ENCODE data around the gene RHOBTB3.
"Not testable (repeated sequence)": the region's sequence is repeated elsewhere in the genome, so short reads cannot be mapped to it uniquely, and the experiment has no call there.

RHOBTB3 gene, protein sequence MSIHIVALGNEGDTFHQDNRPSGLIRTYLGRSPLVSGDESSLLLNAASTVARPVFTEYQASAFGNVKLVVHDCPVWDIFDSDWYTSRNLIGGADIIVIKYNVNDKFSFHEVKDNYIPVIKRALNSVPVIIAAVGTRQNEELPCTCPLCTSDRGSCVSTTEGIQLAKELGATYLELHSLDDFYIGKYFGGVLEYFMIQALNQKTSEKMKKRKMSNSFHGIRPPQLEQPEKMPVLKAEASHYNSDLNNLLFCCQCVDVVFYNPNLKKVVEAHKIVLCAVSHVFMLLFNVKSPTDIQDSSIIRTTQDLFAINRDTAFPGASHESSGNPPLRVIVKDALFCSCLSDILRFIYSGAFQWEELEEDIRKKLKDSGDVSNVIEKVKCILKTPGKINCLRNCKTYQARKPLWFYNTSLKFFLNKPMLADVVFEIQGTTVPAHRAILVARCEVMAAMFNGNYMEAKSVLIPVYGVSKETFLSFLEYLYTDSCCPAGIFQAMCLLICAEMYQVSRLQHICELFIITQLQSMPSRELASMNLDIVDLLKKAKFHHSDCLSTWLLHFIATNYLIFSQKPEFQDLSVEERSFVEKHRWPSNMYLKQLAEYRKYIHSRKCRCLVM

DNA sequence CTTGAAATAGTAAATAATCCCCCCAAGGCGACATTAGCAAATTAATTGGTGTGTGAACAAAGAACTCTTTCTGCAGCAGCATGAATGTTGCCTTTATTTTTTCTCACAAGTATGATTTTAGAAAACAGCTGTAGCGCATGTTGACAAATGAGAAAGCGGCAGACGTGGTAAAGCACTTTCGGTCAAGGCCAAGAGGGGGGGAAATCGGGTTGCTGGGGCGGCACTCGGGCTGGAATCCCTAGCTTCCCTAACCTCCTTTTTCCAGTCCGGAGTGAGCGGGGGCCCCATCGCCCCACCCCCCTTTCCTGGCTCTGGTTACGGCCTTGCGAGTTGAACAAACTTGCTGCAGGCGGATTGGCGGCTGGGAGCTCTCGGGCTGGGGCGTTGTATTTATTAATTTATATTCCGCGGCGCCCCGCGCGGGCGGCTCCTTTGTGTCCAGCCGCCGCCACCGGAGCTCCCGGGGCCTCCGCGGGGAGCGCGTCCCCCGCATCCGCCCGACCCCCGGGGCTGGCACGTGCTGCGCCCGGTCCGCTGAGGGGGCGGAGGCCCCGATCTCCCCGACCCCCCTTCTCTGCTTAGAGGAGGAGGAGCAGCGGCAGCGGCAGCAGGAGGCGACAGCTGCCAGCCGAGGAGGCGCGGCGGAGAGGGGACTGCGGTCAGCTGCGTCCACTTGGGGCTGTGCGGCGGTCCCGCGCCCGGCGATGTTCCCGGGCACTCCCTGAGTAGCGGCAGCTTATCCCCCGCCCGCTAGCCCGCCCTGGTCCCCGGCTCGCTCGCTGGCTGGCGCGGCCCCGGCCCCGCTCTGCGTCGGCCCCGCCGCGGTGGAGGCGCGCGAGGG, at the start of gene RHOBTB3:
RHOBTB3 (plus strand) TSS at position 607 of the 841 bp plus-strand sequence. CDS start 347 bp downstream, outside the sequence.
- DNase-seq (ENCODE audit: low read depth) = peak; percentile 4

DNA sequence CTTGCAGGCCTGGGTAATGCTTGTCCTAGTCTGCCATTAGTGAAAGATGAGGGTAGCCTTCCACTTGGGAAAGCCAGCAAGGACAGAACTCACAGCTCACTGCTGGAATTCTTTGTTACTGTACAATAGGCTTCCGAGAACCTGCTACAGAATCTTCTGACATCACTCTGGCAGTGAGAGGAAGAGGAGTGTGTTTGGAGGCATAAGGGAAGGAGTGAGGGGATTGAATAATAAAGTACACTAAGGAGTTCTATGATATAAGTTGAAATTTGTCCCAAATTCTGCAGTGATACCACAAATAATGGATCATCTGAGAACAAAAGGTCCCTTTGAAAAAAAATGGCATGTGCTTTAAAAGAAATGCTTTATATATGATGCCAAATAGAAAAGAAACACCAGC, 48.2 kb upstream of the RHOBTB3 start, which contains the start of gene SPATA9:
SPATA9 (minus strand) TSS at position 101 of the 400 bp plus-strand sequence. CDS start 137 bp downstream, outside the sequence.
- no peak for DNase-seq (ENCODE audit: low read depth)

DNA sequence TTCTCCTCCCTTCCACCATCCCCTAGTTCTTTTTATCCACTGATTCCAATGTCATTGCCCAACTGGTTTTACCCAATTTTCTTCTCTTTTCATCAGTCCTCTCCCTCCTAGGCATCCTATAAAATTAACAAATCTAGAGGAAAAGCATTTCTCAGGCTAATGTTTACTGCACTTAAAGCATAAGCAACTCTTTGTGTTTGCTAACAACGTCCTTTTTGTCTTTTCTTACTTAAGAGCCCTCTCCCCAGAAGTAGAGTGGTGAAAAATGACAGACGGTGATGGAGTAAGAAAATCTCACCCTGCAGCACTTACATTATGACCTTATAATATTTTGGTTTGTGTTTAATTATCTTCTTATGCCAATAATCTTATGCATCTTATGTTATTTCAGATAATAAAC, 46.8 kb upstream of the RHOBTB3 start:
- no peak for DNase-seq (ENCODE audit: low read depth)

DNA sequence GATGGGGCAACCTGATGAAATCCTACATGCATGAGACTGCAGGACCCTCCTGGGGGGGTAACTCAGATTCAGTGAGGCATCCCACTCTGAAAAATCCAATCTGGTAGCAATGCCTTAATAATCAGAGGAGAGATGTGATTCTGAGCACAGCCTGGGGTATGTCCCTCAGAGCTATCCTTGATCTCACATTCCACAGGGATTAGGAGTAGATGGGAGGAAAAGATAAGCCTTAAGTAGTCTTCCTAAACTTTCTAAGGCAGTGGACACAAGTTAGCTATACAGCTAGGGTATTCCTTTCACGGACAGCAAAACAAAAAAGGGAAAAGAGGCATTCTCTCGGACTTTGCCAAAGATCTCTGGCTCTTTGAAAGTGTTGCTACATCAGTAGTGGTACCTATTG, 44.5 kb upstream of the RHOBTB3 start:
- no peak for DNase-seq (ENCODE audit: low read depth)

DNA sequence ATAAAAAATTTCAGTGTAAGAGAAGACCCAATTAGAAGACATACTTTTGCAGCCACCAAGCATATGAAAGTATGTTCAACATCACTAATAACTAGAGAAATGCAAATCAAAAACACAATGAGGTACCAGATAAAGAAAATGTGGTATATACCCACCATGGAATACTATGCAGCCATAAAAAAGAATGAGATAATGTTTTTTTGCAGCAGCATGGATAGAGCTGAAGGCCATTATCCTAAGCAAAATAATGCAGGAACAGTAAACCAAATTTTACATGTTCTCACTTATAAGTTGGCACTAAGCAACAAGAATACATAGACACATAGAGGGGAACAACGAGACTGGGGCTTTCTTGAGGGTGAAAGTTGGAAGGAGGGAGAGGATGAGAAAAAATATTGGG, 41.5 kb upstream of the RHOBTB3 start:
- no peak for DNase-seq (ENCODE audit: low read depth)

DNA sequence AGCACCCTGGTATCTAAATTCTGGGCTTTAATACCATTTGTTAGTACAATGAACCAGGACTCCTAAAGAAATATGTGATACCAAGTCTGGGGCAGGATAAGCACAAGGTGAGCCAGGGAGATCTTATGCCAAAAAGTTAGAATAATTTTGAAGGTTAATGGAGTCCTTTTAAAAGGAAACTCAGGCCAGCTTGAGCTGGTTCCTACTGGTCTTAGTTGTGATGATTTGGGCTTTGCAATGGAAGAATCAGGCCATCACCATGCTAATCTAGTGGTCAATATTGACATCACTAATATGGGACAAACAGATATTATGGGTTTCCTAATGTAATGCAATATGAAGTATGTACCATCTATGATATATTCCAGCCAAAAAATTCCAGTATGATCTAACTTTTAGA, 40.8 kb upstream of the RHOBTB3 start:
- DNase-seq (ENCODE audit: low read depth) = no peak

DNA sequence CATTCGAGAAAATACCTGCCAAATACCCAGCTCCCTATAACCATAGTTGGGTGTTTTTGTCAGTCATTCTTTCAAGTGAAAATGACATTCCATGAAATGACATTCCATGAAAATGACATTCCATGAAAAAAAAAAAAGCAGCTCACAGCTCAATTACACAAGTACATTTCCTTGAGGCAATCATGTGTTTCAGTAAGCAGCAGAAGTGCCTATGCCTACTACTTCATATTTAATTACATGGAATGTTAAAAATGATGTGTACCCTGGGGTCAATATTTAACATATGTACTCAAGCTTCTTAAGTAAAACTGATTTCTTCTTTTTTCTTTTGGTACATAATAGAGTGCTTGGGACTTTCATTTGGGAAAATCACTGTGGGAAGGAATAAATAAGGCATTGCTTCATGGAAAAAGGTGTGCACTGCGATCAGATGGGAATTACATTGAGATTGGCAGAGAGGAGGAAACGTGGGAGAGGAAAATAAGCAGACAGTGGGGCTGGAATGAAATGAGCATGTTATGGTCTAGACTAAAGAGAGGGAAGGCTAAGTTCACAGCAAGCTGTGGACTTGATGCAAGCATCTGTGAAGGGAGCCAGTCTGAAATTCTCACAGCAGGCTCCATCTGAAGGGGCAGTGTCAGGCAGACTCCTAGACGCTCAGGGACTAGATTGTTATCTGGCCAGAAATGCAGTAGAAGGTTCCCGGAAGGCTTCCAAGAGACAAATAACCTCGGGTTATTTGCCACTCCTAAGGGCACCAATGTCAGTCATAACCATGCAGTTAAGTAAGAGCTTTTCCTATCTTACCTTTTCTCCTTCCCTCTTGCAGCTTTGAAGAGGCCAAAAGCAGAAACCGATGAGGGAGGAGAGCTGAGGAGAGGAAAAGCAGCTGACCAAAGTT, 33.1 kb upstream of the RHOBTB3 start:
- DNase-seq (ENCODE audit: low read depth) = no peak

DNA sequence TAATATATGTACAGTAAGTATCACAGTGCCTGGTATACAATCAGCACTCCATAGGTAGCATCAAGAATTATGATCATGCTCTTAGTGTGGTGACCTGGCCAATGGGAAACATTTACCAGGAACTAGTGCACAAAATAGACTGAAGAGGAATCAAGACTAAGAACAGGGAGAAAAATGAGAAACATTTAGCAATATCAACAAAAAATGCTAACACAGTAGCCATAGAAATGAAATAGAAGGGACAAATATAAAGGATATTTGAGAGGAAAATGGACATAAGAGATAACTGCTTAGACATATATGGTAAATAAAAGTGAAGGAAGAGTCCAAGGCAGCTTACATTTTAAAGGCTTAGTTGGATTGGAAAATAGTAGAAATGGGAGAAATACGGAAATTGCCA, 31.8 kb upstream of the RHOBTB3 start:
- DNase-seq (ENCODE audit: low read depth) = no peak

DNA sequence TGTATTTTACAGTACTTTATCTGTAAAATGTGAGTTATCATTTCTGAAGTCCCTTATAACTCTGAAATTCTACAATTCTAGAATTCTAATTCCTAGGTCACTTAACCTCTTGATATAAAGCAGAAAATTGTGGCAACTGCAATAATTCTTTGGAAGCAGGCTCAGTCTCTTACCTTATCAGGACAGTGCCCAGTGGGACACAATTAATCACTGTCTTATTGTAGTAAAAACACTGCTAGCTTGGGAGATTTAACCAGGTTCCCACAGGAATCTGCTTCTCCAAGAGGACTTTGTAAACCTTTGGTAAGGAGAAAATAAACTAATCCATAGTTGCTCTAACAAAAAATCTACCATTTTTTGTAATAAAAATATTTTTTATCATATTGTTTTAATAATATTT, 30.1 kb upstream of the RHOBTB3 start:
- no peak for DNase-seq (ENCODE audit: low read depth)

DNA sequence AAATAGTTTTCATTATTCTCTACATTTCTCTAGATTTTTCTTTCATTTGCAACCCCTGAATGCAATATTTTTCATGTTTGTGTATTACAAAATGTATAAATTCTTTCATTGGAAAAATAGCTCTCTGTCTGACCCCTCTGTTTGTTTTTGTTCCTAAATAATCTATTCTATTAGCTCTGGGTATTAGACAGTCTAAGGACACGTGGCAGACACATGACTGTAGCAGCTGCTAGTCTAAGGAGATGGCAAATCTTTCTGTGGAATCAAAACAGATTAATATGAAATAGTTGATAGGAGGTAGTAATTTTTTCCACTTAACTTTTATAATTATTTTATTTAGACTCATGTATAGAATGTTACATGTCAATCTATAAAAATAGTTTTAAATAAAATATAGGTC, 27.0 kb upstream of the RHOBTB3 start:
- no peak for DNase-seq (ENCODE audit: low read depth)

DNA sequence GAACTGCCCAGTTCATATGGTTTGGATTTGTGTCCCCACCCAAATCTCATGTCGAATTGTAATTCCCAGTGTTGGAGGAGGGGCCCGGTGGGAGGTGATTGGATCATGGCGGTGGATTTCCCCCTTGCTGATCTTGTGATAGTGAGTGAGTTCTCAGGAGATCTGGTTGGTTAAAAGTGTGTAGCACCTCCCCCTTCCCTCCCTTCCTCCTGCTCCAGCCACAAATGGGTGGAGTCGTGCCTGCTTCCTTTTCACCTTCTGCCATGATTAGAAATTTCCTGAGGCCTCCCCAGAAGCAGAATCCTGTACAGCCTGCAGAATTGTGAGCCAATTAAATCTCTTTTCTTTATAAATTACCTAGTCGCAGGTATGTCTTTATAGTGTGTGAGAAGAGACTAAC, 24.9 kb upstream of the RHOBTB3 start:
- DNase-seq (ENCODE audit: low read depth) = not testable (repeated sequence)

DNA sequence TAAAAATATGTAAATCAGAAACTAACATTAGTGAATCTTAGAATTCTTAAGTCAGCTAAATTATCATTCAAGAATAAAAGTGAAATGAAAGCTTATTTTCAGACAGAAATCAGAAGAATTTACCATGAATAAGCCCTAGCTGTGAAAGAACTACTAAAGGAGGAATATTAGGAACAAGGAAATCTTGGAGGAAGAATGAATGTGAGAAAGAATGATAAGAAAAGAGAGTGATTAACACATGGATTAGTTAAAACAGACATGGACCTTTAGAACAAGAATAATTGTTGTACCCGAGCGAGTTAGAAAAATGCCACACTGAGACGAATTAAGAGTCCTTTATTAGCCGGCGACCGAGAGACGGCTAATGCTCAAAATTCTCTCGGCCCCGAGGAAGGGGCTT, 24.1 kb upstream of the RHOBTB3 start:
- no peak for DNase-seq (ENCODE audit: low read depth)

DNA sequence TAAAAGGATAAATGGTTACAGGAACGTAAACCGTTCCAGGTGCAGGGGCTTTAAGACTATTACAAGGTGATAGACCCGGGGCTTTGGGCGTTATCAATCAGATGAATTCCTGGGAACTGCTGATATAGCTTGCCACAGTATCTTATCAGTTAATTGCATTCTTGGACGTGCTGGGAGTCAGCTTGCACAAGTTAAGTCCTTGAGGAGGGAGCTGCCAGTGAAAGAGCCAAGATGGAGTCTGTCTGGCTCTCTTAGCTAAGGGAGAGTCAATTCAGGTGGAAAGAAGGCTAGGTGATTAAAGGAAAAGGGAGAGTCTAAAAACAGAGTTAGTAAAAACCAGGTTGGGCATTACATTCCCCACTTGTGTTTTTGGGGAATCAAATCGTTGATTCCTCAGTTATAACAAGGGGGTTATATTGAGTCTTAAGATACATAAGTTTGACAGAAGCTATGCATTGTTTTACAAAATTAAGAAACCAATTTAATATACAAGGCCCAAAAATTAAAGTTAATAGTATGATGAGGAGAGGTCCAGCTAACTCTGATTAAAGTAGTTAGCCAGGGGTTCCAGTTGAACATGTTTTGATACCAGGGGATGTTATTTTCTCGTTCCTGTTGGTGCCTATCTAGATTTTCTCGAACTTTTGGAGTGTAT, 23.5 kb upstream of the RHOBTB3 start:
- DNase-seq (ENCODE audit: low read depth) = not testable (repeated sequence)

DNA sequence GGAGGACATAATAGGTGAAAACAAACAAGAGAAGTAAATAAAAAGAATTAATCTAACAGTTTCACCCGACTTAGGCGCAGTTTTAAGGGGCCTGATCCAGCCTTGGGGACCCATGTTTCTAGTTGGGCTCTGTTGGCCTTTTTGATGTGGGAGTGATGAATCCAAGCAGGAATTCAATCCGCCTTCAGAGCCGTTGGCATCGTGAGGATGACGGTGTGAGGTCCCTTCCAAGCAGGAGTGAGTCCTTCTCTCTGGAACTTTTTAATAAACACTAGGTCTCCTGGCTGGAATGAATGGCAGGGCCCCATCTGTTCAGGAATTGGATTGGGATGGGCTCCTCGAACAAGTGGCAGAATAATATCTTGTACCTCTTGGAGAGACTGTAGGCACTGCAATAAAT, 22.3 kb upstream of the RHOBTB3 start:
- DNase-seq (ENCODE audit: low read depth) = no peak

DNA sequence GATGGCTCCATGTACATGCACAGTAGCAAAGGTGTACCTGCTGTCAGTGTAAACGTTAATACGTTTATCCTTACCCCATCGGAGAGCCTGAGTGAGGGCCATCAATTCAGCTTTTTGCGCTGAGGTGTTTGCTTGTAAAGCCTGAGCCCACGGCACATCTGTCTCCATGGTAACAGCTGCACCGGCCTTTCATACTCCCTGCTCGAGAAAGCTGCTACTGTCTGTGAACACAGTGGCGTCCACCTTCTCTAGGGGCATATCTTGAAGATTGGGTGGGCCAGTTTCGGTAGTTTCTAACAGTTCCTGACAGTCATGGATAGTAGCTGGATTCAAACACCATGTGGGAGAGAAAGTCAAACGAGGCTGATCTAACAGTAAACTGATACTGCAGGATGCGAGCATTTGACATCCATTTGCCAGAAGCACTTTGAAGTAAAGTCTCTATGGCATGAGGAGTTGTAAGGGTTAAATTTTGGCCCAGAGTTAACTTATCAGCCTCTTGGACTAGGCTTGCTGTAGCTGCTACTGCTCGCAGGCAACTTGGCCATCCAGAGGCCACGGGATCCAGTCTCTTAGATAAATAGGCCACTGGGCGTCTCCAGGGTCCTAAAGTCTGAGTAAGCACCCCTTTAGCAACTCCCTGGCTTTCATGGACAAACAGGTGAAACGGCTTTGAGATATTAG, 21.0 kb upstream of the RHOBTB3 start:
- no peak for DNase-seq (ENCODE audit: low read depth)

DNA sequence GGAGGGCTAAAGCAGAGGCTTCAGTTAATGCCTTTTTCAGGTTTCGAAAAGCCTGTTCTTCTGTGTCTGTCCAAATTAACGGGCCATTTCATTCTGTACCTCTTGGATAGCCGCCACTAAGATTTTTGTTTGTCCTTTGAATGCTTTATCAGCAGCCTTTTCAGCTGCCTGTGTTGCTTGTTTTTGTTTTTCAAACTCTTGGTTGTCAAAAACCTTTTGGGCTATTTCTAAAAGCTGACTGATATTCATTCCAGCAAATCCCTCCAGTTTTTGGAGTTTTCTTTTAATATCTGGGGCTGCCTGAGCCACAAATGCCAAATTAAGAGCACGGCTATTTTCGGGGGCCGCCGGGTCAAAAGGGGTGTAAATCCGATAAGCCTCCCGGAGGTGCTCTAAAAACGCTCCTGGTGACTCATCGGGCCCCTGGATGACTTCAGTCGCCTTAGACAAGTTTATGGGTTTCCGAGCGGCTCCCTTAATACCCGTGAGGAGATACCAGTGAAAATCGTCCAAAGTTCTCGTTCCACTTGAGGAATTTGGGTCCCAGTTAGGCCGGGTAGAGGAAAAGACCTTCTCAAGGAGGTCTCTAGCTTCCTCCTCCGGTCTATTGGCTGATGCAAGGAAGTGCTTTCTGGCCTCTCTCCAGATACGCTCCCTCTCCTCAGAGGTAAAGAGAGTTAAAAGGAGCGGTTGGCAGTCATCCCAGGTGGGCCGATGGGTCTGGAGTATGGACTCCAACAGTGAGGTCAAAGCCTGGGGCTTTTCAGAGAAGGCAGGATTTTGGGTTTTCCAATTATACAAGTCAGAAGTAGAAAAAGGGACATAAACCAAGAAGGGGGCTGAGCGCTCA, 20.3 kb upstream of the RHOBTB3 start:
- not testable (repeated sequence) for DNase-seq (ENCODE audit: low read depth)

DNA sequence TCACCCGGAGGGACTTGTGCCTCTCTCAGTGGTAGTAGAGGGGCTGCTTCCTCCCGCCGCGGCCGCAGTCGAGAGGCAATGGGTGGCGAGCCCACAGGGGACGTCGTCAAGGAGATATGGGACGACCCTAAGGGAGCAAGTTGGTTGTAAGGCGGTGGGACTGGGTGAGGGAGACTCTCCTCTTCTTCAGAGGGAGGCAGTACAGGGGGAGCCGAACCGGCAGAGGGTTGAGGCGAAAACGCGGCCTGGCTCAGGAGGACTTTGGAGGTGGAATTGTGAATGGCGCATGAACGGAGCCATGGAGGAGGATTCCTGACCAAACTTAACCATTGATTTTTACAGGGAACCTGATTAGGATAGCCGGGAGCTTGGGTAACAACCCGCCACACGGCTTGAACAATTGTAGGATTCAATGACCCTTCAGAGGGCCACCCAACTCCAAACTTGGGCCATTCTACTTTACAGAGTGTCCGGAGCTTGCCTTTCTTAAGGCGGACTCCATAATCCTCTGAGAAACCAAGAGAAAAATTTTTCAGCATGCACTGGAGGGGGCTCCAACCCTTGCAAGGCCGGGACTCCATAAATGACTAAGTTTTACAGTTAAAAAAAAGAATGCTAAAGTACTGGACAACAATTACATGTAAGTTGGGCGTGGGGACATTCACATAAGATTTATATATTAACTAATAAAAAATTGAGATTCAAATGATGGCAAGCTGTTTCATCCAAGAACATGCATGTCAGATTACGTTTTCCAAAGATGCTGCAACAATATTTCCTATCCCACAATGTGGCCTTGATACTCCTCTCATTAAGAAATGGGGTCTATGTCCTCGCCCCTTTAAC, 19.4 kb upstream of the RHOBTB3 start:
- no peak for DNase-seq (ENCODE audit: low read depth)

DNA sequence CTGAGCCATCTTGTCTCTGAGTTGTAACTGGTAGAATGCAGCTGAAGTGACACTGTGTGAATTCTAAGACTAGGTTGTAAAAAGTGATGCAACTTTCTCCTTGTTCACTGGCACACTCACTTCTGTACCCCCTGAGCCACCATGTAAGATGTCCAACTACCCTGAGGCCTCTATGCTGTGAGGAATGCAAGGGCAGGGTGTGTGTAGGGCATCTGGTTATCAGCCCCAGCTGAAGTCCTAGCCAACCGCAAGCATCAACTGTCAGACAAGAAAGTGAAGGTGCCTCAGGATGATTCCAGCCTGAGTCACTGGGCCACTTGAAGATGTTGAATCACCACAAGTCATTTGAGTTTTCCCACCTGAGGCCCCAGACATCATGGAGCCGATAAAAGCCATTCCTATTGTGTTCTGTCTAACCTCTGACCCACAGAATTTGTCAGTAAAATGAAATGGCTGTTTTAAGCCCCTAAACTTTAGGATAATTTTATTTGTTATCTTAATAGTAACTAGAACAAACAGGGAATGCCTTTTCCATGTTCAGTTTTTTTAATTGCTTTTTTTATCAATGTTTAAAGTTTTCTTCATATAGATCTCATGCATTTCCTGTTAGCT, 18.7 kb upstream of the RHOBTB3 start:
- DNase-seq (ENCODE audit: low read depth) = no peak
